T-helper 2 cell treated with Interferon-gamma antibody and Interleukin-4, amounts not matched to agents 5 μg/mL and 100 μg/mL, for 36 hours (primary cell): ENCODE measurements around the gene DIDO1.
A peak's percentile ranks its signal among the peaks of the same experiment; 100 is the strongest.

Experiments used
- DNase-seq: peaks from one replicate; pipeline ENCODE4 v3.0.0; 2021; ENCODE audit warnings: low spot score
- H3K27ac Mint-ChIP-seq: one replicate; pipeline ENCODE4 v1.8.0; 2021; ENCODE audit warnings: mild to moderate bottlenecking, mixed read lengths
- H3K27me3 Mint-ChIP-seq: one replicate; pipeline ENCODE4 v1.8.0; 2021; ENCODE audit warnings: low read depth, mixed read lengths
- H3K36me3 Mint-ChIP-seq: one replicate; pipeline ENCODE4 v1.8.0; 2021; ENCODE audit warnings: low read depth, mixed read lengths
- H3K4me1 Mint-ChIP-seq: one replicate; pipeline ENCODE4 v1.8.0; 2021; ENCODE audit warnings: low read depth, mixed read lengths
- H3K4me3 Mint-ChIP-seq: one replicate; pipeline ENCODE4 v1.8.0; 2022; ENCODE audit warnings: mild to moderate bottlenecking, moderate library complexity, mixed read lengths
- H3K9me3 Mint-ChIP-seq: one replicate; pipeline ENCODE4 v1.8.0; 2021; ENCODE audit warnings: mixed read lengths

DIDO1 gene

GRCh38 chr20:62887152-62887859 is 39.0 kb downstream of the DIDO1 start:
- Mint-ChIP-seq H3K9me3 (no peaks in the 10 kb centered on the region), H3K27me3 (no peaks in the 10 kb centered on the region), H3K36me3 (peaks cover 43% of the 10 kb centered on the region), H3K4me1 (peaks cover 19% of the 10 kb centered on the region), H3K4me3 (no peak overlapping the region), H3K27ac (peak overlapping the region; percentile 45)
- no peak for DNase-seq

DNA sequence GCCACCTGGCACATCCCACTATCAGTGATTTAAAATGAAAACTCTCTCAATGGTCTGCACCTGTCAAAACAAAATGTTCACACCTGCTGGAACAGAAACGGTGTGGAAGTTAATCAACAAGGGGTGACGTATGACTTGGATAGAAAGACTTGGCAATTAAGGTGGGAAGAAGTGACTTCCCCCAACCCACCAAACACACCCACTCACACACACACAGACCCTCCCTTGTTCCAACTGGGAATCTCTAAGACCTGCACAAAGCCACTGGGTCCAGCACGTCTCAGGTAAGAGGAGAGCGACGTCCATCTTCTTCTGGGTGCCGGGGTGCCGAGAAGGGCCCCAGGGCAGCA is 39.6 kb downstream of the DIDO1 start:
- peaks cover 16% of the 10 kb centered on the region for H3K4me1 Mint-ChIP-seq
- H3K4me3 Mint-ChIP-seq: no peak overlapping the region
- DNase-seq: no peak
- H3K27ac Mint-ChIP-seq: no peak overlapping the region
- peaks cover 42% of the 10 kb centered on the region for H3K36me3 Mint-ChIP-seq
- H3K27me3 Mint-ChIP-seq: no peaks in the 10 kb centered on the region
- no peaks in the 10 kb centered on the region for H3K9me3 Mint-ChIP-seq

GRCh38 chr20:62885896-62886708 is 40.2 kb downstream of the DIDO1 start:
- DNase-seq: no peak
- Mint-ChIP-seq H3K4me1 (peaks cover 10% of the 10 kb centered on the region), H3K36me3 (peaks cover 41% of the 10 kb centered on the region), H3K9me3 (no peaks in the 10 kb centered on the region), H3K4me3 (no peak overlapping the region), H3K27me3 (no peaks in the 10 kb centered on the region), H3K27ac (no peak overlapping the region)

DNA sequence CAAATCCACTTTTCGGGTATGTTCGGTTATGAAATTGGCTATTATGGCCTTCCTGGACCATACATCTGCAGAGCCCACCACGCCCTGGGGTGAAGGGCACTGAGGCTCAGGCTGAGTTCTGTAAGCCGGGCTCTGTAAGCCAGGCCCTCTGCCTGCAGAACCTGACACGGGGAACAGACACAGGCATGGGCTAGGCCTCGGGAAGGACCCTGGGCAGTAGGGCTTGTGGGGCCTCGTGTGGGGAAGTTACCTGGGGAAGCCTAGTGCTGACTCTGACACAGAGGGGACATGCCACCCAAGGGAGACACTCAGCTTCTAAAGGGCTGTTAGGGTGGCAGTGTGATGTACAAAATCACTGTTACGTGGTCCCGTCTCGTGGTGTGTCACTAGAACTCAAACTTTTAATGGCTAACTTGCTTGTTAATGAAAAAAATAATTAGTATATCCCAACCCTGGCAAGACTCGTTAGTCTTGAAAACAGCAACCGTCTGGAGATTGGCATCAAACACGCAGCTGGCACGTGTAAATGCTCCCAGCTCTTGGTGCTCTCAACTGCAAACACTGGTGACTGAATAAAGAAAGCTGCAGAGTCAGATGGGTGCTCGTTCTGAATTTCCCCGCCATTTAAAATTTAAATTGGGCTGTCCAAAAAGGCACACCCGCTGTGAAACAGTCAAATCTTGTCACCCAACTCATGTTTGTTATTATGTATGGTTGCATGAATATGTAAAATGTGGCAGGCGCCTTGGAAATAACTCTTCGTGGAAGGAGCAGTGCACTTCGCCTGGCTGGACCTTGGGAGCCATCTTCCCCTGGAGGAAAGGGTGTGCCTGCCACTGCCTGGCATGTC is 41.0 kb downstream of the DIDO1 start:
- no peak for DNase-seq
- Mint-ChIP-seq H3K4me3 (no peak overlapping the region), H3K36me3 (peaks cover 32% of the 10 kb centered on the region), H3K9me3 (no peaks in the 10 kb centered on the region), H3K4me1 (peaks cover 5% of the 10 kb centered on the region), H3K27me3 (no peaks in the 10 kb centered on the region), H3K27ac (no peak overlapping the region)

DNA sequence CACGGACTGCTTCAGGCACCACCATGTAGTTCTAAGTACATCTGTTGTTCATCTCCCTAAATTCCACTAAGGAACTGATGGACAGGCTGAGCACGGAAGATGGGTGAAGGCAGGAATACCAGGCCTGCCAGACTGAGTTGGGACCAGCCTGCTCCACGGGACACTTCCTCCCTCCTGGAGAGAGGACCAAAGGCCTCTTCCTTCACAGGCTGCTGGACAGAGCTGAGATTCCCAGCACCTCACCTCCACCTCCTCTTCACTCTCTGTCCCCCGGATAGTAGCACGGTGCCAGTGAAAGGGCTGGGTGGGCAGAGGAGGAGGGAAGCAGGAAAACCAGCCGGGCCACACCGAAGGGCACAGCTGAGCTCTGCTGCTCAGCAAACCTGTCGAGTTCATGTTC is 41.7 kb downstream of the DIDO1 start:
- H3K27me3 Mint-ChIP-seq: no peaks in the 10 kb centered on the region
- no peak overlapping the region for H3K4me3 Mint-ChIP-seq
- peaks cover 28% of the 10 kb centered on the region for H3K36me3 Mint-ChIP-seq
- H3K27ac Mint-ChIP-seq: no peak overlapping the region
- H3K9me3 Mint-ChIP-seq: no peaks in the 10 kb centered on the region
- no peak for DNase-seq
- H3K4me1 Mint-ChIP-seq: peaks cover 5% of the 10 kb centered on the region

DNA sequence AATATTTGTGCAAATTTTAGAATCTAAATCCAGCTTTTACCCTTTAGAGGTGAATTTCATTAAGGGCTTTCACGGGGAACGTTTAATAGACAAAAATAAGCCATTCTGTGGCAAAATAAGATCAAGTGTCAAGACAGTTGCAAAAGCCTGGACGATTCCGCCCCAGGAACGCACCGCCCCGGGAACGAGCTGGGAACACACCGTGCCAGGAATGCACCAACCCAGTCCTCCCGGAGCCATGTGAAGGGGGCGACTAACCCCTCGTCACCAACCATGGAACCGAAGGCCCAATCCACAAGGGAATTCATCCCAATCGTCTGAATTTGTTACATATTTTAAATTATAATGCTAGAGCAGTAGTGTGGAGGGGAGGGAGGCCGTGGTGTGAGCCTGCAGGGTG is 43.9 kb downstream of the DIDO1 start:
- H3K4me1 Mint-ChIP-seq: peaks cover 5% of the 10 kb centered on the region
- no peaks in the 10 kb centered on the region for H3K9me3 Mint-ChIP-seq
- no peak overlapping the region for H3K27ac Mint-ChIP-seq
- DNase-seq: no peak
- H3K27me3 Mint-ChIP-seq: no peaks in the 10 kb centered on the region
- peaks cover 22% of the 10 kb centered on the region for H3K36me3 Mint-ChIP-seq
- no peak overlapping the region for H3K4me3 Mint-ChIP-seq

GRCh38 chr20:62881662-62882395 is 44.5 kb downstream of the DIDO1 start:
- Mint-ChIP-seq H3K4me3 (no peak overlapping the region), H3K36me3 (peaks cover 16% of the 10 kb centered on the region)

DNA sequence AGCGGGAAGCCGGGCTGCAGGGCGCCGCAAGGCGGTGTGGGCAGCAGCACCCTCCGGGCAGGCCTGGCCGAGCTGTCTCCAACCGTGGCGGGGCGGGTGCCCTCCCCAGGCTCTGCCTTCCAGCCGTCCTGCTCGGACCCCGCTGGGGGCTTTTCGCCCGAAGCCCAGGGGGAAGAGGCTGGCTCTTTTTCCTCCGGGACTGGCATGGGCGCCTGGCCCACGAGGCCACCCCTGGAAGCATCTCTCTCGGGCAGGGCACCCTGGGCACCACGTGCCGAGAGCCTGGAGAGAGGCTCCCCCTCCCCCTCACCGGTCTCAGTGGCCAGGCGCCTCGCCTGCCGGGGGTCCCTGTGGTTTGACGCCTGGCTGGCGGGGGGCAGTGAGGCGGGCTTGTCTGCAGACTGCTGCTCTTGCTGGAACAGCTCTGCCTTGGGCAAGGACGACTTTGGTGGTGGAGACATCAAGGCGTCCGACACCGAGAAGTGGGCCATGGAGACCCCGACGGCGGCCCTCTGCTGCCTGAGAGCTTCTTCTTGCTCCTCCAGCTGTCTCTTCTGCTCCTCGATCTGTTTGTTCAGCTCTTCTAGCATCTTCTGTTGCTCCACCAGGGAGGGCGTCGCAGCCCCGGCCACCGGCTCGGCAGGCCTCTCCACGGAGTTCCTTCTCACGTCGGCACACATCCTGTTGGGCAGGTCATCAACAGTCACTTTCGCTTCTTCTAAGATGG is 45.2 kb downstream of the DIDO1 start:
- H3K4me1 Mint-ChIP-seq: no peaks in the 10 kb centered on the region
- no peaks in the 10 kb centered on the region for H3K9me3 Mint-ChIP-seq
- DNase-seq: no peak
- H3K4me3 Mint-ChIP-seq: no peak overlapping the region
- H3K36me3 Mint-ChIP-seq: peaks cover 10% of the 10 kb centered on the region
- H3K27ac Mint-ChIP-seq: no peak overlapping the region
- no peaks in the 10 kb centered on the region for H3K27me3 Mint-ChIP-seq

More at GRCh38 chr20:62881662-62882395, 44.5 kb downstream of the DIDO1 start:
- peaks cover 3% of the 10 kb centered on the region for H3K4me1 Mint-ChIP-seq
- H3K27me3 Mint-ChIP-seq: no peaks in the 10 kb centered on the region
- DNase-seq: no peak
- no peaks in the 10 kb centered on the region for H3K9me3 Mint-ChIP-seq
- no peak overlapping the region for H3K27ac Mint-ChIP-seq

GRCh38 chr20:62880147-62880934 is 46.0 kb downstream of the DIDO1 start:
- H3K27me3 Mint-ChIP-seq: no peaks in the 10 kb centered on the region
- H3K4me3 Mint-ChIP-seq: no peak overlapping the region
- no peak overlapping the region for H3K27ac Mint-ChIP-seq
- H3K36me3 Mint-ChIP-seq: peaks cover 9% of the 10 kb centered on the region
- H3K4me1 Mint-ChIP-seq: peaks cover 2% of the 10 kb centered on the region
- H3K9me3 Mint-ChIP-seq: no peaks in the 10 kb centered on the region
- DNase-seq: no peak

DNA sequence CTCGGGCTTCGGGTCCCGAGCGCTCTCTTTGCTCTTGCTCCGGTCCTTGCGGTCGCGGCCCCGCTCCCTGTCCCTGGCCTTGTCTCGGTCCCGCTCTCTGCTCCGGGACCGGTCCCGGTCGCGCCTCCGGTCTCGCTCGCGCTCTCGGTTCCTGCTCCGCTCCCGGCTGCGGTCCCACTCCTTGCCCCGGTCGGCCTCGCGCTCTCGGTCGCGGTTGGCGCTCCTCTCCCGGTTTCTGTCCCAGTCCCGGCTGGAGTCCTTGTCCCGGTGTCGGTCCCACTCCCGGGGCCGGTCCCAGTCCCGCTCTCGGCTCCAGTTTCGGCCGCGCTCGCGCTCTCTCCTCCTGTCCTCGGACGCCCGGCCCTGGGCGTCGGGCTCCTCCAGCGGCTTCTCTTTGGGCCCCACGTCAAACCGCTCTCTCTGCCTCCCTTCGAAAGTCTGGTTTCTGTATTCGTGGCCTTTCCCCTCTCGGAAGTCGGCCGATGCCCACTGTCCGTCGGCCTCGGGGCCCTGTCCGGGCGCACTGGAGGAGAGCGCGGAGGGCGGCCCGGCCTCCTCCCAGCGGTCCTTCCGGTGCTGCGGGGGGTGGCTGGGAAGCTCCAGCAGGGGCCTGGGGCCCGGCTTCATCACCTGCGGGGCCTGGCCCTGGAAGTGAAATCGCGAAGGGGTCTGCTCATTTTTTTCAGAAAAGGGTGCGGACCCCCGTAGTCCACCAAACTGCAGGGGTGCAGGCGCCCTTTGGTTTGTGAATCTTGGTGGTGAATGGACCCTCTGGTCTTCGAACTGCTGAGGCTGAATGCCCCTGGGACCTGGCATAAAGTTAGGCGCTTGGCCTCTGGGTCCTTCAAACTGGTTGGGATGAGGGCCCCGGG is 46.8 kb downstream of the DIDO1 start:
- Mint-ChIP-seq H3K4me1 (peaks cover 4% of the 10 kb centered on the region), H3K4me3 (no peak overlapping the region), H3K36me3 (peaks cover 9% of the 10 kb centered on the region), H3K27ac (no peak overlapping the region), H3K27me3 (no peaks in the 10 kb centered on the region), H3K9me3 (no peaks in the 10 kb centered on the region)
- no peak for DNase-seq

DNA sequence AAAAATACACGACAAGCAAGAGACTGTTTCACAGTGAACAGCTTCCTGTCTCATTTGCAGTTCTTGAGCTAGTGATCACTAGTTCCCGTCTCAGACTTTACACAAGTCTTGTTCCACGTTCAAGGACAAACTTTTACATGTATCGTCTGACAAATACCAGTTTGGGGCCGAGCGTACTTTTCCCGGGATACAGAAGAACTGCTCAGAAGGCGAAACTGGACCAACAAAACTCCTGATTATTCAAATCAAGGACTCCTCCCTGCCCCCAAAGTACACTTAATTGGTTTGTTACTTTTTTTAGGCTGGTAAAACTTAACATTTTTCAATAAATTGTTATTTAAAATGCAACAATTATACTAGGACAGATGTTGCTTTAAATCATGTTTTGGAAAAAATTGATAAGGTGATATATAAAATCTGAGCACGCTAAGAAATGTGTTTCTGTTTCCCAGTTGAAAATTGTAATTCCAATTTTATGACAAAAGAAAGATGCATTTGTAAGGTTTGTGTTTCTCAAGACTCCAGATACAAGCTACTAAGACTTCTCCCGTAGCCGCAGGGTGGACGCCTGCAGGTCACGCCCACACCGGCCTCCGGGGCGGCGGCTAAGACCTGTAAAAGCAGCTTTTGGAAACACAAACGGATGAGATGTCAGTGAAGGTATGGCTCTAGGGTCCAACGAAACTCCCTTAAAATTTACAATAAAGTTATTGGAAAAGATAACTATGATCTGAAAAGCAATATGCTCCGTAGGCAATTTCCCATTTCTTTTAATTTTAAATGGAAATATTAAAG is 47.9 kb downstream of the DIDO1 start:
- Mint-ChIP-seq H3K27me3 (no peaks in the 10 kb centered on the region), H3K4me3 (no peak overlapping the region), H3K9me3 (no peaks in the 10 kb centered on the region), H3K27ac (no peak overlapping the region), H3K36me3 (peaks cover 9% of the 10 kb centered on the region), H3K4me1 (peaks cover 13% of the 10 kb centered on the region)
- DNase-seq: no peak
